ENCODE data around the gene NABP1. TPM values are rescaled to one million over a fixed set of nuclear protein-coding genes. Genes with fewer than 3 reads are reported as not detected.

The NABP1 gene
- total RNA-seq, 1 donor from 2014 or later: 48.6 TPM

DNA sequence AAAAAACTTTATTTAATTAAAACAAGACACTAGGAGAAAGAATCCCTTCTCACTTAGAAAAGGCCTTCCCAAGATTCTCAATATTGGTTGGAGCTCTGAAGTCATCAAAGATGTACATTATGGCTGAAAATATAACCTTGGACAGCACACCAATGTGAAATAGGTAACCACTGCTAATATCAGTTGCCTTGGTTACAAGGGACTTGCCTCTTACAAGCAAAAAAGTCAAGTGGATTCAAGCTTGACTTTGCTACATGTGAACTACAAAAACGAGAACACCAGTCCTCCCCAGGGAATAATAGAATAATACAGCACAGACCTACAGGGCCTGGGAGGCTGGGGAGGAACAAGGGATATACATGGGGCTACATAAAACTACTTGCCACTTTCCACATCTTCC lies 46.1 kb downstream of the NABP1 start:
- Histone ChIP-seq H3K4me3 (no peak overlapping the region), H3K4me1 (no peaks in the 10 kb centered on the region), H3K36me3 (no peaks in the 10 kb centered on the region), H3K27ac (no peak overlapping the region), H3K9me3 (no peaks in the 10 kb centered on the region), H3K27me3 (ENCODE audit: low read depth) (no peaks in the 10 kb centered on the region)
- ATAC-seq (no peak), DNase-seq (no peak)
- intact Hi-C loops (cut with DNase I): no loop called here
- TF ChIP-seq, protein P1, sequence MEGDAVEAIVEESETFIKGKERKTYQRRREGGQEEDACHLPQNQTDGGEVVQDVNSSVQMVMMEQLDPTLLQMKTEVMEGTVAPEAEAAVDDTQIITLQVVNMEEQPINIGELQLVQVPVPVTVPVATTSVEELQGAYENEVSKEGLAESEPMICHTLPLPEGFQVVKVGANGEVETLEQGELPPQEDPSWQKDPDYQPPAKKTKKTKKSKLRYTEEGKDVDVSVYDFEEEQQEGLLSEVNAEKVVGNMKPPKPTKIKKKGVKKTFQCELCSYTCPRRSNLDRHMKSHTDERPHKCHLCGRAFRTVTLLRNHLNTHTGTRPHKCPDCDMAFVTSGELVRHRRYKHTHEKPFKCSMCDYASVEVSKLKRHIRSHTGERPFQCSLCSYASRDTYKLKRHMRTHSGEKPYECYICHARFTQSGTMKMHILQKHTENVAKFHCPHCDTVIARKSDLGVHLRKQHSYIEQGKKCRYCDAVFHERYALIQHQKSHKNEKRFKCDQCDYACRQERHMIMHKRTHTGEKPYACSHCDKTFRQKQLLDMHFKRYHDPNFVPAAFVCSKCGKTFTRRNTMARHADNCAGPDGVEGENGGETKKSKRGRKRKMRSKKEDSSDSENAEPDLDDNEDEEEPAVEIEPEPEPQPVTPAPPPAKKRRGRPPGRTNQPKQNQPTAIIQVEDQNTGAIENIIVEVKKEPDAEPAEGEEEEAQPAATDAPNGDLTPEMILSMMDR (IDR thresholded peaks at IDR 0.05): no peak

DNA sequence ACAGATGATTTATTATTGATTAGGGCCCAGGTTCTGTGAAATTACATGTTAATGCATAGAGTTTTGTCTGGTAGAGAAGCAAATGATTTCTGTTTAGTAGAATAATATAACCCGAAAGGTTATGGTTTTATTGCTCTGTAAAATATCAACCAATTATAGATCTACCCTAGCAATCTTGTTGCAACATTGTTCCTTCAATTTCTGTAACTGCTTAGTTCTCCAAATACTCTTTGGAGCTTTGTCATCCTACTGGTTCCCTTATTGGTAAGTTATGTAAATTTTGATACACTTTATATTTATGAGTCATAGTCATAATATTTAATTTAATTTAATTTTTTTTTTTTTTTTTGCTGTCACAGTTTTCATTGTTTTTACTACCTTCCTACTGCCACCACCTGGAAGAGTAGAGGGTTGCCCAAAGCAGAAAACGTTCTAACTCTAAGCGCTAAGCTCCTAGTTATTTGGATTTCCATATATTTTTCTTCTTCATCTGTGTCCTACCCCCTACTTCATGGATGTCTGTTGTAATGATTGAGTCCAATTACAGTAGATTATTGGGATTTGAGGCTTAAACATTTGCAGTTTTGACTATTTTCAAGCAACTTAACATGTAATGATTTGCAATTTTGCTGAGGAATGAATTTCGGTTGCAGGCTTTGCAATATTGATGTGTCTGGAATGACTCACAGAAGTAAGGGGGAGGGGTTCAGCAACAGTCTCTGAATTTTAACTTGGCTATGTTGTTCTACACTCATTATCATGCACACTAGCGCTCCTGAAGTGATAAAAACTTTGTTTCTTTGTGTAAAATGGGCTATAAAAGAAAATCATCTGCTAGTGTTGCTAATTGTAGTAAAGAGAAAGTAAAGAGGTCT lies 51.1 kb downstream of the NABP1 start:
- H3K4me1 ChIP-seq: no peaks in the 10 kb centered on the region
- TF ChIP-seq, protein P1 (IDR thresholded peaks at IDR 0.05): no peak
- H3K27me3 ChIP-seq (ENCODE audit: low read depth): no peaks in the 10 kb centered on the region
- intact Hi-C loops (cut with DNase I): no loop called here
- H3K4me3 ChIP-seq: no peak overlapping the region
- DNase-seq (no peak), ATAC-seq (no peak)
- no peaks in the 10 kb centered on the region for H3K36me3 ChIP-seq
- H3K27ac ChIP-seq: no peak overlapping the region
- no peaks in the 10 kb centered on the region for H3K9me3 ChIP-seq

DNA sequence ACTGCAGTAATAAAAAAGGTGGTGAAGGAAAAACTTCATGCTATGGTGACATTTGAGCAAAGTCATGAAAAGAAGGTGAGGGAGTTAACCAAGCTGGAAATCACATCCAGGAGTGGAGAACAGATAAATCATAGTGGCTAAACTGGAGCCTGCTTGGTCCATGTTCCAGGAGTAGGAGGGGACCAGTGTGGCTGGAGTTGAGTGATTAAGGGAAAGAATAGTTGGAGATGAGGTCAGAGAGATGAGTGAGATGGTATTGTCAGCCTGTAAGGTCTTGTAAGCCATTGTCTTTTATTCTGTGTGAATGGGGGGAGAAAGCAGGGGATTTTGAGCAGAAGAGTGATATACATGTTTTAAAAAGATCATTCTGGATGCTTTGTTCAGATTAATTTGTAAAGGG lies 52.3 kb downstream of the NABP1 start:
- Histone ChIP-seq H3K27me3 (ENCODE audit: low read depth) (no peaks in the 10 kb centered on the region), H3K4me1 (no peaks in the 10 kb centered on the region), H3K9me3 (no peaks in the 10 kb centered on the region), H3K4me3 (no peak overlapping the region), H3K36me3 (no peaks in the 10 kb centered on the region), H3K27ac (no peak overlapping the region)
- no peak for DNase-seq
- intact Hi-C loops (cut with DNase I): no loop called here
- TF ChIP-seq, protein P1 (IDR thresholded peaks at IDR 0.05): no peak
- no peak for ATAC-seq

Other genes with a start within 250 kb of the NABP1 start
- 182 TPM for gene CAVIN2, start 169.0 kb downstream of the NABP1 start, total RNA-seq

All from lower lobe of right lung (tissue), 2 donors.